Neuronal stem cell (in vitro differentiated cells): ENCODE measurements around the gene SNUPN.

Experiments used
- DNase-seq: peaks from one replicate; pipeline ENCODE4 v3.0.0-alpha.2; 2013; ENCODE audit warnings: low spot score
- H2AFZ ChIP-seq: one replicate; pipeline ENCODE4 v1.6.1; 2013; ENCODE audit warnings: mild to moderate bottlenecking, low read length, inconsistent platforms
- H2AK5ac ChIP-seq: 2 replicates; pipeline ENCODE4 v1.6.1; 2013; ENCODE audit warnings: low read depth, mild to moderate bottlenecking, inconsistent platforms, low read length, moderate library complexity, mixed read lengths
- H2BK120ac ChIP-seq: 2 replicates; pipeline ENCODE4 v1.6.1; 2013; ENCODE audit warnings: low read depth, mild to moderate bottlenecking, inconsistent platforms, low read length, moderate library complexity, mixed read lengths
- H2BK12ac ChIP-seq: one replicate; pipeline ENCODE4 v1.6.1; 2013; ENCODE audit warnings: low read length, inconsistent platforms
- H2BK15ac ChIP-seq: 2 replicates; pipeline ENCODE4 v1.6.1; 2013; ENCODE audit warnings: mild to moderate bottlenecking, low read length, inconsistent platforms, mixed read lengths
- H2BK5ac ChIP-seq: one replicate; pipeline ENCODE4 v1.6.1; 2013; ENCODE audit warnings: inconsistent platforms, mild to moderate bottlenecking, low read length, moderate library complexity
- H3K14ac ChIP-seq: one replicate; pipeline ENCODE4 v1.6.1; 2013; ENCODE audit warnings: low read length, inconsistent platforms
- H3K18ac ChIP-seq: 2 replicates; pipeline ENCODE4 v1.6.1; 2013; ENCODE audit warnings: low read length, inconsistent platforms
- H3K23ac ChIP-seq: 2 replicates; pipeline ENCODE4 v1.6.1; 2013; ENCODE audit warnings: low read depth, mild to moderate bottlenecking, mixed read lengths, low read length, inconsistent platforms; ENCODE audit not compliant: poor library complexity
- H3K27ac ChIP-seq: replicated peaks from 3 replicates; pipeline ENCODE4 v1.5.1; 2013; ENCODE audit warnings: low read length, inconsistent platforms
- H3K27me3 ChIP-seq, 3 experiments: 2 replicates each; pipeline ENCODE4 v1.6.1; 2013; ENCODE audit warnings: low read length in 3 of 3, mild to moderate bottlenecking in 2 of 3, inconsistent platforms in 1 of 3, low read depth in 1 of 3, mixed read lengths in 1 of 3, moderate library complexity in 1 of 3; ENCODE audit not compliant: control insufficient read depth in 3 of 3, insufficient read depth in 3 of 3
- H3K36me3 ChIP-seq, 2 donors: replicated peaks in 1 of 2; 2 replicates each; pipeline ENCODE4 v1.6.1; 2013; ENCODE audit warnings: low read length in 2 of 2; ENCODE audit not compliant: control insufficient read depth in 2 of 2, insufficient read depth in 2 of 2
- H3K4ac ChIP-seq: 2 replicates; pipeline ENCODE4 v1.6.1; 2013; ENCODE audit warnings: inconsistent platforms, mild to moderate bottlenecking, low read length, moderate library complexity
- H3K4me1 ChIP-seq, 2 donors: 1 replicate in 1 of 2; 2 replicates in 1 of 2; pipeline ENCODE4 v1.6.1; 2013; ENCODE audit warnings: low read length in 2 of 2, low read depth in 1 of 2; ENCODE audit not compliant: control insufficient read depth in 2 of 2, insufficient read depth in 1 of 2
- H3K4me2 ChIP-seq: one replicate; pipeline ENCODE4 v1.6.1; 2013; ENCODE audit warnings: mild to moderate bottlenecking, low read length, inconsistent platforms; ENCODE audit not compliant: insufficient read depth, poor library complexity, severe bottlenecking
- H3K4me3 ChIP-seq, 2 donors: 2 replicates each; pipeline ENCODE4 v1.5.1; 2013; ENCODE audit warnings: low read length in 2 of 2, mild to moderate bottlenecking in 2 of 2, inconsistent platforms in 1 of 2, moderate library complexity in 1 of 2
- H3K79me1 ChIP-seq: one replicate; pipeline ENCODE4 v1.6.1; 2013; ENCODE audit warnings: low read depth, mild to moderate bottlenecking, inconsistent platforms, low read length, moderate library complexity
- H3K9ac ChIP-seq: one replicate; pipeline ENCODE4 v1.6.1; 2013; ENCODE audit warnings: mild to moderate bottlenecking, low read depth, low read length, inconsistent platforms; ENCODE audit not compliant: poor library complexity
- H3K9me3 ChIP-seq, 2 donors: replicated peaks in 1 of 2; 2 replicates each; pipeline versions ENCODE3 to v1.6.1; 2013; ENCODE audit warnings: low read length in 2 of 2, mild to moderate bottlenecking in 2 of 2, inconsistent platforms in 1 of 2, low read depth in 1 of 2, mixed read lengths in 1 of 2, moderate library complexity in 1 of 2; ENCODE audit not compliant: control insufficient read depth in 2 of 2, insufficient read depth in 1 of 2
- H4K8ac ChIP-seq: one replicate; pipeline ENCODE4 v1.6.1; 2013; ENCODE audit warnings: low read depth, mild to moderate bottlenecking, inconsistent platforms, low read length, moderate library complexity
- H4K91ac ChIP-seq: one replicate; pipeline ENCODE4 v1.6.1; 2013; ENCODE audit warnings: low read length, low read depth, mild to moderate bottlenecking, inconsistent platforms; ENCODE audit not compliant: poor library complexity
- WGBS, 2 donors: extraction: QIAGEN DNeasy Blood & Tissue Kit; methylation state at CpG; one replicate each; pipeline ENCODE4 v1.1.7; 2013; ENCODE audit warnings: missing lambda C conversion rate in 2 of 2, mixed read lengths in 1 of 2; ENCODE audit not compliant: insufficient read length in 2 of 2, insufficient replicate concordance in 1 of 2; ENCODE audit errors: extremely low coverage in 2 of 2; 5-methylcytosine and 5-hydroxymethylcytosine counted together

The SNUPN gene

DNA sequence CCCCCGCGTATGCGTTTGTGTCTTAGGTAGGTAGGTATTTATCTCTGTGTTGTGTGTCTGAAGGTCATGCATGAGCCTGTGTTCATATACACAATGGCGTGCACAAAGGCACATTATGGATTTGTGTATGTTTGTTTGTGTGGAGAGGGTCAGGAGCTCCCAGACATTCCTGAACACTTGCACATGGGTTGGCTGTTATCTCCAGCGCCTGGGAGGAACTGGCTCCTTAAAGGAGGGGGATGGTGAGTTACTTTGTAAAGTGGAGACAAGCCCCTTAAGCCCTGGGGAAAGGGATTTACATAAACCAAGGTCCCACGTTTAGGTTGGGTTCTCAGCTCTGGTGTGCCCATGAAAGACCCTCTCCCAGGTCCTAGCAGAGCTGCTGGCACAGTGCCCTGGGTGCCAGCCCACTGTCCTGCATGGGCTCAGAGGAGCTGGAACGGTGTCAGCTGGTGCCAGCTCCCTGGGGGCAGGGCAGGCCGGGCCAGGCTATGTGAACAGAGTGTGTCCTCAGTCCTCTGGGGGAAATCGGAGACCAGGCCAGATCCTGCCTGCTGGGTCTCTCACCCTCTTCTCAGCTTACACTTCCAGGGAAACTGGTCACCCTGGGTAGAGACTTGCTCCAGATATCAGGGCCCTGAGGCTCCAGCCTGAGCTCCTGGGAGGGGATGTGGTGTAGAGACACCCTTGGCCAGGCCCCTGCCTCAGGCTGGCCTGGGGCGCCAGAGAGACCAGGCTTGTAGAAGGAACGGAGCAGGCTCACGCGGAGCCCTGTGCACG lies 47.3 kb upstream of the SNUPN start:
- peak overlapping the region; percentile 30 for H2BK5ac ChIP-seq
- no peak overlapping the region for H3K4me2 ChIP-seq
- H3K9ac ChIP-seq = no peak overlapping the region
- H3K27ac ChIP-seq = no peak overlapping the region
- H2AK5ac ChIP-seq = peak overlapping the region; percentile 51
- no peak overlapping the region for H2BK120ac ChIP-seq
- H4K91ac ChIP-seq = no peak overlapping the region
- H3K79me1 ChIP-seq = no peaks in the 10 kb centered on the region
- no CpG with 5 or more reads among the region's 14 CpGs for WGBS, 2 donors
- H3K9me3 ChIP-seq = no peaks in the 10 kb centered on the region
- no peak overlapping the region for H2AFZ ChIP-seq
- no peaks in the 10 kb centered on the region for H3K36me3 ChIP-seq
- peak overlapping the region; percentile 27 for H3K23ac ChIP-seq
- H3K4me1 ChIP-seq = peaks cover 9 to 25% of the 10 kb centered on the region in 2 donors
- no peak overlapping the region for H3K14ac ChIP-seq
- H3K4me3 ChIP-seq = no peak overlapping the region
- peak overlapping the region; percentile 68 for H3K18ac ChIP-seq
- H3K4ac ChIP-seq = no peak overlapping the region
- no peak overlapping the region for H2BK15ac ChIP-seq
- no peaks in the 10 kb centered on the region for H3K27me3 ChIP-seq
- DNase-seq = no peak
- H4K8ac ChIP-seq = no peak overlapping the region
- H2BK12ac ChIP-seq = no peak overlapping the region

DNA sequence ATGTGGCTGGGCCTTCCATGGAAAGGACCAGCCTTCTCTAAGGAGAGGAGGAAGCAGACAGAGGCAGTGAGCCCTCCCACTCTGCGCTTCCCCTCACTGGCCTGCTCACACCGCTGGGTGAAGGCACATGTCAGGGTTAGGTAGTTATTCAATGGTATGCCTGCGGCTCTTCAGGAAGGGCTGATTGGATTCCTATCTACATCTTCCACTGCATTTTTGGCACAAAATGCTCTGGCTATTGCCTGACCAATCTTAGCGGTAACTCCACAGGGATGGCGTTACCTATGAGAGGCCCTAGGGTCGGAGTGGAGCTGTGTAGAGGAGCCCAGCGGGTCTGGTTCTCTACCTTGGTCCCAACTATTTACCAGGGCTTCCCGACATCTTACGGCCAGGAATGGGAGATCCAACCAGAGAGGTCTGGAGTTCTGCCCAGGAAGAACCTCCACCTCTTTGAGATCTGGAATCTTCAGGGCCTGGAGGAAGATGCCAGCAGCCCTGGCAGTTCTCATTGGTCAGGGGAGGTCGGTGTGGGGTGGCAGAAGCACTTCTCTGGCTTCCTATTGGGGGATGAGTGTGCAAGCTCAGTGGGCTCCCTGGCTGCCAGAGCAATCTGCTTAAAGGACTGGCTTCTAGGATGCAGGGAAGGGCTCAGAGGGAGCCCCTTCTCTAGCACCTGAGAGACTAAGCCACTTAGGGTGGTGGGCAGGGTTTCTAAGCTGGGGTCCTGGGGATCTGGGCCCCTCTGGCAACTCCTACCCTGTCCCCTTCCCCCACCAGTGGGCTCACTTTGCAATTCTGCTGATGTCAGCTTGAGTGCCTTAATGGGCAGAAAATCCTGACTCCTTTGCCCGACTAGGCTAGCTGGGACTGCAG lies 46.4 kb upstream of the SNUPN start:
- Histone ChIP-seq H3K27ac (no peak overlapping the region), H3K4me1 (peaks cover 4 to 17% of the 10 kb centered on the region in 2 donors), H2BK15ac (no peak overlapping the region)

DNA sequence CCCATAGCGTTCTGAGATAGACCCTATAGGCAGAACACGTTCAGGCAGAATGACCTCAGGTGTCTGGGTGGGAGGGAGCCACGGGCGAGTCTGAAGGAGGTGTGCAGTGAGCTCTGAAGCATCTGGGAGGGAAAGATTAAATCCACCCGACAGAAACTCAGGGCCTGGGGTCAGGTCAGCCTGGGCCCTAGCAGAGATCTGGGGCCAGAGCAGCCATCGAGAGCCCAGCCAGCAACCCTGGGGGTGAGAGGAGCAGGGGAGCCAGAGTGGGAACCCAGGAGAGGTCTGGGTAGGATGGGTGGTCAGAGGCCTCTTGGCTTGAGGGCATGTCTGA lies 44.3 kb upstream of the SNUPN start:
- Histone ChIP-seq H2BK12ac (no peak overlapping the region), H3K9ac (no peak overlapping the region), H2AFZ (no peak overlapping the region), H4K8ac (no peak overlapping the region), H2BK15ac (no peak overlapping the region), H3K14ac (no peak overlapping the region), H2AK5ac (no peak overlapping the region), H3K4me3 (no peak overlapping the region), H3K23ac (no peak overlapping the region), H3K79me1 (peaks cover 5% of the 10 kb centered on the region), H3K27ac (no peak overlapping the region), H2BK120ac (no peak overlapping the region), H3K4ac (no peak overlapping the region), H3K9me3 (peaks cover 0 to 2% of the 10 kb centered on the region in 2 donors), H3K4me1 (peaks cover 4 to 17% of the 10 kb centered on the region in 2 donors), H4K91ac (no peak overlapping the region), H3K18ac (no peak overlapping the region), H3K27me3 (no peaks in the 10 kb centered on the region), H2BK5ac (no peak overlapping the region), H3K4me2 (no peak overlapping the region), H3K36me3 (peaks cover 0 to 2% of the 10 kb centered on the region in 2 donors)
- DNase-seq = no peak
- WGBS, 2 donors = no CpG with 5 or more reads among the region's 6 CpGs

More for the DNA sequence above, 46.4 kb upstream of the SNUPN start:
- no peak overlapping the region for H3K9ac ChIP-seq
- peak overlapping the region; percentile 72 for H2BK5ac ChIP-seq
- no peak overlapping the region for H3K4me3 ChIP-seq
- H2AFZ ChIP-seq = no peak overlapping the region
- WGBS, 2 donors = no CpG with 5 or more reads among the region's 11 CpGs
- H3K27me3 ChIP-seq = no peaks in the 10 kb centered on the region
- H2BK120ac ChIP-seq = no peak overlapping the region
- H3K9me3 ChIP-seq = no peaks in the 10 kb centered on the region
- H3K18ac ChIP-seq = no peak overlapping the region
- H3K4ac ChIP-seq = peak overlapping the region; percentile 72
- DNase-seq = no peak
- H3K36me3 ChIP-seq = no peaks in the 10 kb centered on the region
- H3K4me2 ChIP-seq = no peak overlapping the region
- H3K23ac ChIP-seq = peak overlapping the region; percentile 65
- H3K79me1 ChIP-seq = peaks cover 1% of the 10 kb centered on the region
- no peak overlapping the region for H4K91ac ChIP-seq
- no peak overlapping the region for H2BK12ac ChIP-seq
- H2AK5ac ChIP-seq = no peak overlapping the region
- H3K14ac ChIP-seq = no peak overlapping the region
- no peak overlapping the region for H4K8ac ChIP-seq
